H1 (cell line): ENCODE measurements around the gene BCAR3. TPM values are rescaled to one million over a fixed set of nuclear protein-coding genes. Genes with fewer than 3 reads are reported as not detected.

Source experiments
- CBX8 ChIP-seq: fragments of 300-800, 300-1000 bp; sonication (generic); IDR thresholded peaks from 2 replicates; pipeline ENCODE4 v1.7.1; 2016; ENCODE audit warnings: low read depth, low read length, borderline replicate concordance
- CEBPB ChIP-seq: IDR thresholded peaks from 2 replicates; pipeline ENCODE4 v1.6.1; 2012; ENCODE audit warnings: low read depth, low read length
- GTF2F1 ChIP-seq: IDR thresholded peaks from 2 replicates; pipeline ENCODE4 v1.6.1; 2012; ENCODE audit warnings: low read depth, low read length, improper control_type of control experiment, borderline replicate concordance
- KDM4A ChIP-seq: IDR thresholded peaks from one replicate; pipeline ENCODE4 v1.7.1; 2012; ENCODE audit warnings: low read depth, mild to moderate bottlenecking, moderate library complexity, low read length, inconsistent platforms; ENCODE audit not compliant: severe bottlenecking
- NANOG ChIP-seq: IDR thresholded peaks from 2 replicates; pipeline ENCODE4 v1.6.1; 2011; ENCODE audit warnings: low read length, low read depth, mild to moderate bottlenecking, inconsistent platforms; ENCODE audit not compliant: insufficient read depth, poor library complexity, severe bottlenecking
- POU5F1 ChIP-seq: IDR thresholded peaks from 2 replicates; pipeline ENCODE4 v1.6.1; 2011; ENCODE audit warnings: low read depth, mild to moderate bottlenecking, low read length, moderate library complexity
- SIRT6 ChIP-seq: IDR thresholded peaks from one replicate; pipeline ENCODE4 v1.7.1; 2012; ENCODE audit warnings: low read length, inconsistent platforms
- TCF12 ChIP-seq: IDR thresholded peaks from 2 replicates; pipeline ENCODE4 v1.6.1; 2011; ENCODE audit warnings: low read depth, mild to moderate bottlenecking, low read length
- TEAD4 ChIP-seq: IDR thresholded peaks from 2 replicates; pipeline ENCODE4 v1.6.1; 2012; ENCODE audit warnings: low read depth, low read length, inconsistent platforms, mixed read lengths
- polyA plus RNA-seq, 7 experiments: library from polyadenylated mRNA; depleted of rRNA in 3 of 7; stranded (reverse) in 5 of 7; unstranded in 2 of 7; fragments of >200 nt in 5 of 7; fragments of 200-250 nt in 2 of 7; gene quantifications; 1 replicate in 5 of 7; 2 replicates in 1 of 7; 4 replicates in 1 of 7; pipeline versions ENCODE4 v1.2.1 to v1.2.3, GENCODE V29; 2011 to 2013; ENCODE audit warnings: missing spikeins in 2 of 7, mixed read lengths in 2 of 7
- total RNA-seq: library from RNA; stranded (reverse); fragmentation: NEBNext Ultra II Directional; extraction: Animal tissue kit (Norgen Biotek cat#: 25700); gene quantifications from 2 replicates; pipeline ENCODE4 v1.2.1, GENCODE V29; 2021
- TF ChIP-seq, protein P1 (sequence below): fragments of 300-600 bp; sonication (generic); IDR thresholded peaks from 2 replicates; pipeline ENCODE4 v1.7.1; 2012; ENCODE audit warnings: low read length, moderate library complexity, mild to moderate bottlenecking, inconsistent platforms; ENCODE audit not compliant: insufficient replicate concordance

The BCAR3 gene
- total and polyA plus RNA-seq, 2 of the 8 experiments (the other 6 are each of a cell fraction or from before 2014, with no cell fraction given): 5.6 to 9.2 TPM

DNA sequence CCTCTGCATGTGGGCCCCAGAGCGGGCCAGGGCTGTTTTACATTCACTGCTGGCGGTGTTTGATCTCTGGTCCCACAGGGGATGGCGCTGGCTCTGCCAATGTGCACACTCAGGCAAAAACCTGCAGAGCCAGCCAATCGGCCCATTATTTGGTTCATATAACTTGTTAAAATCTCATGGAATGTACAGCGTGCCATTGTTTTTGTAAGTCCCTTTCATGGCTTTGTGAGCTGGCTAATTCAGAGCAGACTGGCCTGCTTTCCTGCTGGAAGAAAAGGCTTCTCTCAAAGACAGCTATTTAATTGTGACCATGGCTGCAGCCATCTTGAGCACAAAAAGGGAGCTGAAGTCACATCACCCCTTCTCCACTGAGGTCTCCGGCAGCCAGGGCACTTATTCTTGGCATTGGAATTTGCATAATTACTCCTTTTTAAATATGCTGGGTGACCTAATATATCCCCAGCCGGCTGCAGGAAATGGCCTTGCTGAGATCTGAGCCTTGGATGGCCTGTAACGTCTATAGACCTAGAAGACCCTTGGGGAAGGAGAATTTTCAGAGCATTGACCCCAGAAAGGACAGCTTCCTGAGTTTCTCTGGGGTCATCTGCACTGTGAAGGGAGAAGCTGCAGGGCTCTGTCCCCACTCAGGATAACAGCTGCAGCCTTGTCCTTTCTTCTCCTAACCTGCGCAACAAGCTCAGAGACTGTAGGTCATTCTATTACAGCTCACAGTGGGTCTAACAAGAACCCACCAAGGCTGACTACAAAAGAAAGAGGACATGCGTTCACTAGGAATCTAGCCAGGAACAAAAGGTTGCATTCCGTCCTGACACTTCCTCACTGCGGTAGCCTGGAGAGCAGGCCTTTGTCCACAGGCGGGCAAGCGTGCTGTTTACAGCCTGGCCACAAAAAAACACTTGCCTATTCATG is 45.8 kb downstream of the BCAR3 start (continued):
- TF ChIP-seq, protein P1, sequence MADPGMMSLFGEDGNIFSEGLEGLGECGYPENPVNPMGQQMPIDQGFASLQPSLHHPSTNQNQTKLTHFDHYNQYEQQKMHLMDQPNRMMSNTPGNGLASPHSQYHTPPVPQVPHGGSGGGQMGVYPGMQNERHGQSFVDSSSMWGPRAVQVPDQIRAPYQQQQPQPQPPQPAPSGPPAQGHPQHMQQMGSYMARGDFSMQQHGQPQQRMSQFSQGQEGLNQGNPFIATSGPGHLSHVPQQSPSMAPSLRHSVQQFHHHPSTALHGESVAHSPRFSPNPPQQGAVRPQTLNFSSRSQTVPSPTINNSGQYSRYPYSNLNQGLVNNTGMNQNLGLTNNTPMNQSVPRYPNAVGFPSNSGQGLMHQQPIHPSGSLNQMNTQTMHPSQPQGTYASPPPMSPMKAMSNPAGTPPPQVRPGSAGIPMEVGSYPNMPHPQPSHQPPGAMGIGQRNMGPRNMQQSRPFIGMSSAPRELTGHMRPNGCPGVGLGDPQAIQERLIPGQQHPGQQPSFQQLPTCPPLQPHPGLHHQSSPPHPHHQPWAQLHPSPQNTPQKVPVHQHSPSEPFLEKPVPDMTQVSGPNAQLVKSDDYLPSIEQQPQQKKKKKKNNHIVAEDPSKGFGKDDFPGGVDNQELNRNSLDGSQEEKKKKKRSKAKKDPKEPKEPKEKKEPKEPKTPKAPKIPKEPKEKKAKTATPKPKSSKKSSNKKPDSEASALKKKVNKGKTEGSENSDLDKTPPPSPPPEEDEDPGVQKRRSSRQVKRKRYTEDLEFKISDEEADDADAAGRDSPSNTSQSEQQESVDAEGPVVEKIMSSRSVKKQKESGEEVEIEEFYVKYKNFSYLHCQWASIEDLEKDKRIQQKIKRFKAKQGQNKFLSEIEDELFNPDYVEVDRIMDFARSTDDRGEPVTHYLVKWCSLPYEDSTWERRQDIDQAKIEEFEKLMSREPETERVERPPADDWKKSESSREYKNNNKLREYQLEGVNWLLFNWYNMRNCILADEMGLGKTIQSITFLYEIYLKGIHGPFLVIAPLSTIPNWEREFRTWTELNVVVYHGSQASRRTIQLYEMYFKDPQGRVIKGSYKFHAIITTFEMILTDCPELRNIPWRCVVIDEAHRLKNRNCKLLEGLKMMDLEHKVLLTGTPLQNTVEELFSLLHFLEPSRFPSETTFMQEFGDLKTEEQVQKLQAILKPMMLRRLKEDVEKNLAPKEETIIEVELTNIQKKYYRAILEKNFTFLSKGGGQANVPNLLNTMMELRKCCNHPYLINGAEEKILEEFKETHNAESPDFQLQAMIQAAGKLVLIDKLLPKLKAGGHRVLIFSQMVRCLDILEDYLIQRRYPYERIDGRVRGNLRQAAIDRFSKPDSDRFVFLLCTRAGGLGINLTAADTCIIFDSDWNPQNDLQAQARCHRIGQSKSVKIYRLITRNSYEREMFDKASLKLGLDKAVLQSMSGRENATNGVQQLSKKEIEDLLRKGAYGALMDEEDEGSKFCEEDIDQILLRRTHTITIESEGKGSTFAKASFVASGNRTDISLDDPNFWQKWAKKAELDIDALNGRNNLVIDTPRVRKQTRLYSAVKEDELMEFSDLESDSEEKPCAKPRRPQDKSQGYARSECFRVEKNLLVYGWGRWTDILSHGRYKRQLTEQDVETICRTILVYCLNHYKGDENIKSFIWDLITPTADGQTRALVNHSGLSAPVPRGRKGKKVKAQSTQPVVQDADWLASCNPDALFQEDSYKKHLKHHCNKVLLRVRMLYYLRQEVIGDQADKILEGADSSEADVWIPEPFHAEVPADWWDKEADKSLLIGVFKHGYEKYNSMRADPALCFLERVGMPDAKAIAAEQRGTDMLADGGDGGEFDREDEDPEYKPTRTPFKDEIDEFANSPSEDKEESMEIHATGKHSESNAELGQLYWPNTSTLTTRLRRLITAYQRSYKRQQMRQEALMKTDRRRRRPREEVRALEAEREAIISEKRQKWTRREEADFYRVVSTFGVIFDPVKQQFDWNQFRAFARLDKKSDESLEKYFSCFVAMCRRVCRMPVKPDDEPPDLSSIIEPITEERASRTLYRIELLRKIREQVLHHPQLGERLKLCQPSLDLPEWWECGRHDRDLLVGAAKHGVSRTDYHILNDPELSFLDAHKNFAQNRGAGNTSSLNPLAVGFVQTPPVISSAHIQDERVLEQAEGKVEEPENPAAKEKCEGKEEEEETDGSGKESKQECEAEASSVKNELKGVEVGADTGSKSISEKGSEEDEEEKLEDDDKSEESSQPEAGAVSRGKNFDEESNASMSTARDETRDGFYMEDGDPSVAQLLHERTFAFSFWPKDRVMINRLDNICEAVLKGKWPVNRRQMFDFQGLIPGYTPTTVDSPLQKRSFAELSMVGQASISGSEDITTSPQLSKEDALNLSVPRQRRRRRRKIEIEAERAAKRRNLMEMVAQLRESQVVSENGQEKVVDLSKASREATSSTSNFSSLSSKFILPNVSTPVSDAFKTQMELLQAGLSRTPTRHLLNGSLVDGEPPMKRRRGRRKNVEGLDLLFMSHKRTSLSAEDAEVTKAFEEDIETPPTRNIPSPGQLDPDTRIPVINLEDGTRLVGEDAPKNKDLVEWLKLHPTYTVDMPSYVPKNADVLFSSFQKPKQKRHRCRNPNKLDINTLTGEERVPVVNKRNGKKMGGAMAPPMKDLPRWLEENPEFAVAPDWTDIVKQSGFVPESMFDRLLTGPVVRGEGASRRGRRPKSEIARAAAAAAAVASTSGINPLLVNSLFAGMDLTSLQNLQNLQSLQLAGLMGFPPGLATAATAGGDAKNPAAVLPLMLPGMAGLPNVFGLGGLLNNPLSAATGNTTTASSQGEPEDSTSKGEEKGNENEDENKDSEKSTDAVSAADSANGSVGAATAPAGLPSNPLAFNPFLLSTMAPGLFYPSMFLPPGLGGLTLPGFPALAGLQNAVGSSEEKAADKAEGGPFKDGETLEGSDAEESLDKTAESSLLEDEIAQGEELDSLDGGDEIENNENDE: no peak
- no peak; the same call in 1 of the 2 replicates for TF ChIP-seq POU5F1
- peak; percentile 95 for TF ChIP-seq TEAD4
- no peak for TF ChIP-seq CBX8
- peak; percentile 71; the same call in 1 of the 2 replicates for TF ChIP-seq TCF12
- TF ChIP-seq GTF2F1: no peak
- TF ChIP-seq NANOG: peak; percentile 67
- TF ChIP-seq CEBPB: no peak
- TF ChIP-seq KDM4A: no peak
- TF ChIP-seq SIRT6: no peak
